Body of pancreas (tissue), 4 donors: Measurements from ENCODE around the gene EEFSEC. TPM values are rescaled to one million over a fixed set of nuclear protein-coding genes. Genes with fewer than 3 reads are reported as not detected.

Experiments
- ATAC-seq: fragments of 150-250 bp; one replicate; pipeline ENCODE4 v1.9.1; 2016
- DNase-seq, 4 donors: peaks; one replicate each; pipeline ENCODE4 v3.0.0-alpha.2; 2019
- H3K27ac ChIP-seq, 4 donors: fragments of 200-600 bp; sonication (generic); 1 replicate in 3 of 4; 2 replicates in 1 of 4; pipeline versions ENCODE4 v1.5.1 to v1.6.1; 2016 to 2019; ENCODE audit warnings: mild to moderate bottlenecking in 1 of 4, mixed read lengths in 1 of 4, moderate library complexity in 1 of 4
- H3K27me3 ChIP-seq, 2 donors: fragments of 200-600 bp; sonication (generic); one replicate each; pipeline ENCODE4 v1.6.0; 2016; ENCODE audit warnings: mild to moderate bottlenecking in 1 of 2
- H3K36me3 ChIP-seq, 2 donors: fragments of 200-600 bp; sonication (generic); replicated peaks in 1 of 2; 2 replicates each; pipeline ENCODE4 v1.5.1; 2016; ENCODE audit warnings: low read depth in 2 of 2; ENCODE audit not compliant: insufficient read depth in 1 of 2
- H3K4me1 ChIP-seq: fragments of 200-600 bp; sonication (generic); one replicate; pipeline ENCODE4 v1.6.0; 2016
- H3K4me3 ChIP-seq, 2 donors: fragments of 200-600 bp; sonication (generic); 1 replicate in 1 of 2; 2 replicates in 1 of 2; pipeline ENCODE4 v1.5.1; 2016 to 2019
- H3K9me3 ChIP-seq, 3 donors: fragments of 200-600 bp; sonication (generic); 1 replicate in 2 of 3; 2 replicates in 1 of 3; pipeline ENCODE4 v1.5.1; 2016
- POLR2A ChIP-seq, 3 donors: fragments of 450-650 bp; IDR thresholded peaks; one replicate each; pipeline ENCODE4 v1.6.1; 2016; ENCODE audit warnings: antibody characterized with exemption in 3 of 3, mild to moderate bottlenecking in 2 of 3
- WGBS, 2 donors: methylation state at CpG; one replicate each; pipeline ENCODE4 v1.1.5; 2017; 5-methylcytosine and 5-hydroxymethylcytosine counted together
- intact Hi-C: fragments of 100-400 bp; cut with DNase I; formaldehyde crosslinking; loops from one replicate; pipeline ENCODE4 v1.15.1; 2023
- total RNA-seq, 2 donors: library from RNA; depleted of rRNA; stranded (reverse); fragments of >200 nt; gene quantifications; one replicate each; pipeline ENCODE4 v1.1.0, GENCODE V29; 2016
- TF ChIP-seq, protein P1 (sequence below), 7 experiments: fragments of 450-650 bp in 4 of 7; fragments of 200-600 bp in 3 of 7; sonication (generic) in 3 of 7; IDR thresholded peaks; one replicate each; pipeline ENCODE4 v1.5.1; 2016 to 2019; ENCODE audit warnings: antibody characterized with exemption in 7 of 7

EEFSEC gene
- total RNA-seq, 2 donors from 2014 or later, result 8.6 to 33.0 TPM

DNA sequence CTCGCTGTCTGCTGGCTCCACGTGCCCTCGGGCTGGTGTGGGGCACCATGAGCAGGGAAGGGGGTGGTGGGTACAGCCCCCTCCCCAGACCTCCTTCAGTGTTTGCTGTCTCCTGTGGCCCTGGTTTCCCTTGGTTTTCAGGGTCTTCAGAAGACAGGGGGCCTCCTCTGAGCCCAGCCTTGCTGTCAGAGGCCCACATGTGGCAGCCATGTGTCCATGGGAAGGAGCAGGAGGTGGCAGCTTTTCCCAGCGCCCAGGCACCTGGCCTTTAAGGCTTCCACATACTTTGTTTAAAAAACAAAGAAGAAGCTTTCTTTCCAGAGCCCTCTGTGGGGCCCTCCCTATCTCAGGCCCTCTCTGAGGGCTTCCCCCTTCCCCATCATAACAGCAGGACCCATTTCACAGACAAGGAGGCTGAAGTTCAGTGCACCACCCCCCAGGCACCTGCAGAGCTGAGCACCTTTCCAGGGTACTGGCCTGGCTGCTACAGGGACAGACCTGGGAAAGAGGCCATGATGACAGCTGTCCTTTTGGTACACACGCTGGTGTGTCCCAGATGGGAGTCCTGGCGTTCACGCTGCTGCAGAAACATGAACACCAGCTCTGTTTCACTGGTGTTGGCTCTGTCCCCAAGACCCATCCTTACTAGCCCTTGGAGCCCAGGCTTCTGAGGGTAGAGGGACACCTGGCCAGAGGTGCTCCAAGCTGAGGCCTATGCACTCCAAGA is 239.7 kb downstream of the EEFSEC start:
- 57 to 79% methylated on average over 3 to 7 of the region's 7 CpGs for WGBS, 2 donors
- Histone ChIP-seq H3K9me3 (no peaks in the 10 kb centered on the region), H3K4me3 (no peak overlapping the region), H3K36me3 (no peaks in the 10 kb centered on the region), H3K27ac (peak overlapping the region; percentile 0 to 50 (median 18)), H3K27me3 (no peaks in the 10 kb centered on the region), H3K4me1 (peaks cover 27% of the 10 kb centered on the region)
- intact Hi-C loops, result no loop called here
- peak; percentile 70 for ATAC-seq
- DNase-seq, result peak; percentile 57 to 84 (median 78)
- TF ChIP-seq, protein P1, sequence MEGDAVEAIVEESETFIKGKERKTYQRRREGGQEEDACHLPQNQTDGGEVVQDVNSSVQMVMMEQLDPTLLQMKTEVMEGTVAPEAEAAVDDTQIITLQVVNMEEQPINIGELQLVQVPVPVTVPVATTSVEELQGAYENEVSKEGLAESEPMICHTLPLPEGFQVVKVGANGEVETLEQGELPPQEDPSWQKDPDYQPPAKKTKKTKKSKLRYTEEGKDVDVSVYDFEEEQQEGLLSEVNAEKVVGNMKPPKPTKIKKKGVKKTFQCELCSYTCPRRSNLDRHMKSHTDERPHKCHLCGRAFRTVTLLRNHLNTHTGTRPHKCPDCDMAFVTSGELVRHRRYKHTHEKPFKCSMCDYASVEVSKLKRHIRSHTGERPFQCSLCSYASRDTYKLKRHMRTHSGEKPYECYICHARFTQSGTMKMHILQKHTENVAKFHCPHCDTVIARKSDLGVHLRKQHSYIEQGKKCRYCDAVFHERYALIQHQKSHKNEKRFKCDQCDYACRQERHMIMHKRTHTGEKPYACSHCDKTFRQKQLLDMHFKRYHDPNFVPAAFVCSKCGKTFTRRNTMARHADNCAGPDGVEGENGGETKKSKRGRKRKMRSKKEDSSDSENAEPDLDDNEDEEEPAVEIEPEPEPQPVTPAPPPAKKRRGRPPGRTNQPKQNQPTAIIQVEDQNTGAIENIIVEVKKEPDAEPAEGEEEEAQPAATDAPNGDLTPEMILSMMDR (IDR thresholded peaks at IDR 0.05), result peak in 1 of 7 experiments; percentile 9
- TF ChIP-seq POLR2A (IDR thresholded peaks at IDR 0.05), result no peak

DNA sequence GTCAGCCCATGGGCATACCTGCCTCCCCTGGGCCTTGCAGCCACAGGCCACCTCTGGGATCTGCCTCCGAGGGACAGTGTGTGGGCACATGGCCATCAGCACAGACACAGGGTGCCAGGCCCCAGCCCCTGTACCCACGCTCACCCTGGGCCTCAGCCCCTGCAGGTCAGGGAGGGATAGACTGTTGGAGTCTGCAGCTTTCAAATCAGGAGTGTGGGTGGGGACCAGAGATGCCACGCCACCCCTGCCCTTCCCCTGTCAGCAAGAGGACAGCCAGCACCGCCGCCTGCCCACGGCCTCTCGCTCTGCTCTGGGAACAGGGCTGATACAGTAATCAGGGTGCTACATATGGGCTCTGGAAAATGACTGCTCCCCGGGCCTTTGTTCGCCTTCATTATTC is 240.8 kb downstream of the EEFSEC start:
- no peak for DNase-seq
- H3K4me3 ChIP-seq, result no peak overlapping the region

DNA sequence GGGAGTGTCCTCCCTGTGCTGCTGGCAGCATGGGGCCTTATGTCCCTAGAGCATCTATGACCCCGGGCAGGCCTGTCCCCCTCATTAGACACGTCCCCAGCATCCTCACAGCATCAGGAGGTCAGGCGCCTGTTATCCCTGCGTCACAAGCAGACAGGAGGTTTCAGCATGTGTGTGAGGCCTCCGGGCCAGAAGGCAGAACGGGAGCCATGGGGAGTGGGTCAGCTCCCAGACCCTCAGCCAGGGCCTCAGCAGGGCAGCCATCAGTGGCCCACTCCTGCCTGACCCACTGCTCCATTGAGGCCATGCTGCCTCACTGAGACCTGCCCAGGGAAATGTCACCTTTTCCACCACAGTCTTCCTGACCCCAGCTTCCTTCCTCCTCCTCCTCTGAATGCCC is 241.8 kb downstream of the EEFSEC start:
- no peaks in the 10 kb centered on the region for H3K36me3 ChIP-seq
- no peak overlapping the region for H3K4me3 ChIP-seq
- H3K27ac ChIP-seq, result peak overlapping the region; percentile 9 to 64 (median 46)
- no peak for ATAC-seq
- intact Hi-C loops, result no loop called here
- DNase-seq, result no peak
- H3K4me1 ChIP-seq, result peaks cover 27% of the 10 kb centered on the region
- no peaks in the 10 kb centered on the region for H3K9me3 ChIP-seq
- TF ChIP-seq, protein P1 (IDR thresholded peaks at IDR 0.05), result no peak
- TF ChIP-seq POLR2A (IDR thresholded peaks at IDR 0.05), result no peak
- 93 to 99% methylated on average over 6 of the region's 6 CpGs for WGBS, 2 donors
- H3K27me3 ChIP-seq, result no peaks in the 10 kb centered on the region

More for the DNA sequence above, 240.8 kb downstream of the EEFSEC start:
- Histone ChIP-seq H3K27ac (peak overlapping the region in 1 of 4 donors; percentile 0), H3K9me3 (no peaks in the 10 kb centered on the region), H3K27me3 (no peaks in the 10 kb centered on the region), H3K4me1 (peaks cover 27% of the 10 kb centered on the region), H3K36me3 (no peaks in the 10 kb centered on the region)
- WGBS, 2 donors, result 85 to 95% methylated on average over 6 to 9 of the region's 9 CpGs
- ATAC-seq, result no peak
- intact Hi-C loops, result no loop called here
- TF ChIP-seq, protein P1 (IDR thresholded peaks at IDR 0.05), result no peak
- no peak for TF ChIP-seq POLR2A (IDR thresholded peaks at IDR 0.05)

DNA sequence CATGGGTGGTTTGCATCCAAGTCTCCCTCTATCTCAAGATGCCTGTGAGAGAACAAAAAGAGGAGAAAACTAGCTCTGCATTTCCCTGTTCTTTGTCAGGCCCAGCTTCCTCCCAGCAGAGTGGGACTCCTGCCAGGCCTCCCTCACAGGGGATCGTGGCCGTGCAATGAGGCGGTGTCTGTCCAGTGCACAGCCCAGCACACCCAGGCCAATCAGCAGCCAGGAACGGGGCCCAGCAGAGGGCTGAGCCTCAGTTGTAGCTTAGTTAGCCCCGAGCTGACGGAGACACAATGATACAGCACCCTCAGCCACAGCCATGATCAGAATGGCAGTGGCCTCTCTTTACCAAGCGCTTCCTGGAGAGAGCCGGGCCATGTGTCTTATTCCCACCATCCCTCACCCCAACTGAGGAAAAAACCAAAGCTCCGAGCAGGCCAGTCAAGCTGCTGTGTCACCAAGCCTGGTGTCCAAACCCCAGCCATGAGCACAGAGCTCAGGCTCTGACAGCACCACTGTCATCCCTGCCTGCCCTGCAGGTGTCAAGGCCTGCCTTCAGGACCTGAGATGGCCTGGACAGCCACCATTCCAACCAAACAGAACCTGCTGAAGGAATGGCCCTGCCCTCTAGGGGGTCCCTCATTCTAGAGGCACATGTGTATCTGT is 242.3 kb downstream of the EEFSEC start:
- DNase-seq (peak; percentile 47 to 78 (median 62)), ATAC-seq (peak; percentile 23)
- intact Hi-C loops, result no loop called here
- TF ChIP-seq, protein P1 (IDR thresholded peaks at IDR 0.05), result no peak
- peak in 1 of 3 donors; percentile 10 for TF ChIP-seq POLR2A (IDR thresholded peaks at IDR 0.05)
- Histone ChIP-seq H3K27me3 (no peaks in the 10 kb centered on the region), H3K4me1 (peaks cover 27% of the 10 kb centered on the region), H3K4me3 (no peak overlapping the region), H3K27ac (peak overlapping the region; percentile 9 to 64 (median 46)), H3K36me3 (no peaks in the 10 kb centered on the region), H3K9me3 (no peaks in the 10 kb centered on the region)
- WGBS, 2 donors, result 42 to 60% methylated on average over 1 to 9 of the region's 9 CpGs
